22Rv1 (cell line): ENCODE data around the gene RAB40AL.

Experiments
- ZFX ChIP-seq: fragments of 450-650 bp; IDR thresholded peaks from 2 replicates; pipeline ENCODE4 v1.6.1; 2017; ENCODE audit warnings: antibody characterized with exemption, borderline replicate concordance
- TF ChIP-seq, protein P1 (sequence below): fragments of 450-650 bp; IDR thresholded peaks from 2 replicates; pipeline ENCODE4 v1.5.1; 2017; ENCODE audit warnings: mild to moderate bottlenecking

DNA sequence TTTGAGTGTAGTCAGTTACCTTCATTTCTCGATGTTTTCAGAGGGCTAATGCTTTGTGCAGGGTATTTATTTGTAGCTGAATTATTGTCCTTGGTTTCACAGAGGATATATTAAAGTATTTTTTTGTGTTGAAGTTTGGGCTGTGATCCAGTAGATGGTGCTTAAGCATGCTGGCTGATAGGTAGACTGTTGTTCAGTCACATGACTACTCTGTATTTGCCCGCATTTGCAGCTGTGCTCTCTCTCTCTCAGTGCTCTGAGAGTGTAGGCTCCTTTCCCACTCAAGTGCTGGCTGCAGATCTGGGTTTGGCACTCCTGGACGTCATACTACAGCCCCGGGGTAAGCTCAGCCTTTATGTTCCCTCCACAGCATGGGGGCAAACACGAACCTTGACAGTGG lies 21.7 kb downstream of the RAB40AL start:
- TF ChIP-seq, protein P1, sequence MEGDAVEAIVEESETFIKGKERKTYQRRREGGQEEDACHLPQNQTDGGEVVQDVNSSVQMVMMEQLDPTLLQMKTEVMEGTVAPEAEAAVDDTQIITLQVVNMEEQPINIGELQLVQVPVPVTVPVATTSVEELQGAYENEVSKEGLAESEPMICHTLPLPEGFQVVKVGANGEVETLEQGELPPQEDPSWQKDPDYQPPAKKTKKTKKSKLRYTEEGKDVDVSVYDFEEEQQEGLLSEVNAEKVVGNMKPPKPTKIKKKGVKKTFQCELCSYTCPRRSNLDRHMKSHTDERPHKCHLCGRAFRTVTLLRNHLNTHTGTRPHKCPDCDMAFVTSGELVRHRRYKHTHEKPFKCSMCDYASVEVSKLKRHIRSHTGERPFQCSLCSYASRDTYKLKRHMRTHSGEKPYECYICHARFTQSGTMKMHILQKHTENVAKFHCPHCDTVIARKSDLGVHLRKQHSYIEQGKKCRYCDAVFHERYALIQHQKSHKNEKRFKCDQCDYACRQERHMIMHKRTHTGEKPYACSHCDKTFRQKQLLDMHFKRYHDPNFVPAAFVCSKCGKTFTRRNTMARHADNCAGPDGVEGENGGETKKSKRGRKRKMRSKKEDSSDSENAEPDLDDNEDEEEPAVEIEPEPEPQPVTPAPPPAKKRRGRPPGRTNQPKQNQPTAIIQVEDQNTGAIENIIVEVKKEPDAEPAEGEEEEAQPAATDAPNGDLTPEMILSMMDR, result 0 out of 2 replicates have a peak, but pooled peaks have one; percentile 15
- TF ChIP-seq ZFX, result no peak
